GM21825 (cell line): Measurements from ENCODE around the gene SMDT1.

ENCODE experiments used
- ATAC-seq: cut with Tn5 transposase; IDR thresholded peaks from one replicate; pipeline ENCODE4 v1.9.1; 2021; ENCODE audit warnings: mild to moderate bottlenecking, moderate library complexity; ENCODE audit not compliant: unreplicated experiment

Gene SMDT1, protein sequence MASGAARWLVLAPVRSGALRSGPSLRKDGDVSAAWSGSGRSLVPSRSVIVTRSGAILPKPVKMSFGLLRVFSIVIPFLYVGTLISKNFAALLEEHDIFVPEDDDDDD

DNA sequence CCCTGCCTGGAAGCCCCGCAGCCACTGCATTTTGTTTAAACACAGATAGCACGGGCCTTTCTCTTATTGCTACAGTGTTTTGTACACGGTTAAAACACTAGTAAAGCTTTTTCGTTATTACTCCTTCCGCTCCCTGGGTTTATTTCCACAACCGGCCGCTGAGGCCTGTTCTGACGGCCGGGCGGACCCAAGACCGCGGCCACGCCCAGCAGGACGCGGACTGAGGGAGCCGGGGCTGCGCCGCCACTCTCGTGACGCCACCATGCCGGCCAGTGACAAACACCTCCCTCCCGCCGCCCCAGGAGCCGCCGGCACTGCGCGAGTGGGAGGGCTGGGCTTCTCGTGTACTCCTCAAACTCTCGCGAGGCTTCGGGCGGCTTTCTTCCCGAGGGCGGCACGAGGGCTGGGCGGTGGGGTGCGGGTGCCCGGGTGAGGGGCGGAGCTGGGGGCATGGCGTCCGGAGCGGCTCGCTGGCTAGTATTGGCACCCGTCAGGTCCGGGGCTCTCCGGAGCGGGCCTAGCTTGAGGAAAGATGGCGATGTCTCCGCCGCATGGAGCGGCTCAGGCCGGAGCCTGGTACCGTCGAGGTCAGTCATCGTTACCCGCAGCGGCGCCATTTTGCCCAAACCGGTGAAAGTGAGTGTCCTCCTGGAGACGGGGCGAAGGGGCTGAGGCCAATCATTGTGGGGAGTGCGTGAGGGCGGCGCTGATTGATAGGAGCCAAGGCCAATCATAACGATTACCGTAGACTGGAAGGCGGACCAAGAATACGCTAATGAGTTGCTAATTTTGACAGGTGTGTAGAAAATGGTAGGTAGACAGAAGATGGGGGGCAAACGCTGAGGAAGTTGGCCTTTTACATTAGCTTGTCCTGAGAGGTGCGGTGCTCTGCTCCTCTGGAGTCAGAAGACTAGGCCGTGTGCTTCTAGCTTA lies at the start of gene SMDT1:
Gene SMDT1 (plus strand): TSS at position 382 of the 933 bp plus-strand sequence. CDS start 69 bp downstream, at position 451.
- peak; percentile 71 for ATAC-seq

DNA sequence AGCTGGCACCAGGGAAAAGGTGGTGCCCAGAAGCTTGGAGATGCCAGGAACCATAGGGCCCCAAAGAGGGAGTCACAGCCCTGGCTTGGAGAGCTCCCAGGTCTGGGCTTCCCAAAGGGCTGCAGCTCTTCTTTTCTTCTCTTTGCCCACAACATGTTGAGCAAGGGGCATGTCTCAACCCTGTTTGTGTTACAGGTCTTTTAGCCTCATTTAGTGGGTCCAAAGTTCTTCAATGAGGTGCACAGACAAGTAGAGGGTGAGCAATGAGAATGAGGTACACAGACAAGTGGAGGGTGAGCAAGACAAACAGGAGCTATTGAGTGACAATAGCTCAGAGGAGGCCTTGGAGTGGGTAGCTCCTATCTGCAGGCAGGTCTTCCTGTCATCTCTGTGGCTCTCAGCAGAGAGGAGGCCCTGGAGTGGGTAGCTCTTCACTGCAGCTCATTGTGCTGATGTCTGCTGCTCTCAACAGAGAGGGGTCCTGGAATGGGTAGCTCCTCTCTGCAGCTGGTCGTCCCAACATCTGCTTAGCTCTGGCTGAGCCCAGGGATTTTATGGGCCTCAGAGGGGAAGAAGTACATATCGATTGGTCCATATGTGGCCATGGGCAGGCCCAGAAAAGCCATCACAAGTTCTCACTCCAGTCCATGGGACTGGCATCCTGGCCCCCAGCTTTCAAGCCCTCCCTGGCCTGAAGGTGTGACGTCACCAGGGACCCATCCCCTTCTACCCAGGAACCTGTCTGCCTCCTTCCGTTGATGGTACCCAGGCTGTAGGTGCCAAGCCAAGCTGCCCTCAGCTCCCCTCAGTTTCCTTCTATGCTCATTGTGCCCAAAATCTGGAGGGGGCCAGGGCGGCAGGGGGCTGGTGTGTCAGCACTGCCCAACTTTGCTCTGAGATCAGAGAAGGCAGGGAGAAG lies 46.0 kb upstream of the SMDT1 start:
- no peak for ATAC-seq

DNA sequence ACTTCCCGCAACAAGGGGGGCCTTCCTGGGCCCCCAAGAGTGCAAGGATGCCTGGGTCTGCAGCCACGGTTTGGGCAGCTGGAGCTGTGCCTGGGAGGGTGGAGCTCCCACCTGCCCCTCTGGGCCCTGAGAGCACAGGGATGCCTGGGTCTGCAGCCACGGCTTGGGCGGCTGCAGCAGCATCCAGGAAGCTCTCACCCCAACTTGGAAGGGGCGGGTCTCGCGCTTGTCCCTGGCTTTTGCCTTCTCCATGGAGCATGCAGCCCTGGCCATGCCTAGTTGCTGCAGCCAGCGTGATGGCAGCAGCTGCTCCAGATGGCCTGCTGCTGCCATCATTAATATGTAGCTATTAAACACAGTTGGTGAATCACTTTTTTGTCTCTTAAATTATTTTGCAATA lies 44.2 kb upstream of the SMDT1 start:
- no peak for ATAC-seq

DNA sequence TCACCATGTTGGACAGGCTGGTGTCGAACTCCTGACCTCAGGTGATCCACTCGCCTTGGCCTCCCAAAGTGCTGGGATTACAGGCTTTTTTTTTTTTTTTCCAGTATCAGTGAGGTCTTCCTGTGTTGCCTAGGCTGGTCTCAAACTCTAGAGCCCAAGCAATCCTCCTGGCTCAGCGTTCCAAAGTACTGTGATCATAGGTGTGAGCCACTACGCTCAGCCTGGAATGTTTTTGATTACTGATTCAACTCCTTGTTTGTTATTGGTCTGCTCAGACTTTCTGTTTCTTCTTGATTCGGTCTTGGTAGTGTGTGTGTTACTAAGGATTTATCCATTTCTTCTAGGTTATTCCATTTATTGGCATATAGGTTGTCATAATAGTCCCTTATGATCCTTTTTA lies 40.2 kb upstream of the SMDT1 start:
- no peak for ATAC-seq

DNA sequence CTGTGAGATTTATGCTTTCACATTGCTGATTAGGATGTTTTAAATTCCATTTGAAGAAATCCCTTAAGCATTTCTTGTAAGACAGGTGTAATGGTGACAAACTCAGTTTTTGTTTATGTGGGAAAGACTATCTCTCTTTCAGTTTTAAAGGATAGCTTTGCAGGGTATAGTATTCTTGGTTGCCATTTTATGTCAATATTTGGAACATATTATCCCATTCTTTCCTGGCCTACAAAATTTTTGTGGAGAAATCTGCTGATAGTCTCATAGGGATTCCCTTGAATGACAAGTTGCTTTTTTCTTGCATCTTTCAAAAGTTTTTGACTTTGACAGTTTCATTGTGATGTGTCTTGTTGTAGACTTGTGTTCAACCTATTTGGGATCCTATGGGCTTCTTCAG lies 37.7 kb upstream of the SMDT1 start:
- no peak for ATAC-seq

DNA sequence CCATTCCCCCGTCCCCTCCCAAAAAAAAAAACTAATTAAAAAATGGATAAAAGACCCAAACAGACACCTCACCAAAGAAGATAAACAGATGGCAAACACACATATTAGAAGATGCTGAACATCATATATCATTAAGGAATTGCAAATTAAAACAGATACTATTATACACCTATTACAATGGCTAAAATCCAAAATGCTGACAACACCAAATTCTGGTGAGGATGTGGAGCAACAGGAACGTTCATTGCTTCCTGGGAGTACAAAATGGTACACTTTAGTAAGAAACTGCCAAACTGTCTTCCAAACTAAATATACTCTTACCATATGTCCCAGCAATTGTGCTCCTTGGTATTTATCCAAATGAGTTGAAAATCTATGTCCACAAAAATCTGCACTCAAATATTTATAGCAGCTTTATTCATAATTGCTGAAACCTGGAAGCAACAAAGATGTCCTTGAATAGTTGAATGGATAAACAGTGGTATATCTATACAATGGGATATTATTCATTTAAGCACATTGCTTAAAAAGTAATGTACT lies 28.8 kb upstream of the SMDT1 start:
- ATAC-seq: no peak

DNA sequence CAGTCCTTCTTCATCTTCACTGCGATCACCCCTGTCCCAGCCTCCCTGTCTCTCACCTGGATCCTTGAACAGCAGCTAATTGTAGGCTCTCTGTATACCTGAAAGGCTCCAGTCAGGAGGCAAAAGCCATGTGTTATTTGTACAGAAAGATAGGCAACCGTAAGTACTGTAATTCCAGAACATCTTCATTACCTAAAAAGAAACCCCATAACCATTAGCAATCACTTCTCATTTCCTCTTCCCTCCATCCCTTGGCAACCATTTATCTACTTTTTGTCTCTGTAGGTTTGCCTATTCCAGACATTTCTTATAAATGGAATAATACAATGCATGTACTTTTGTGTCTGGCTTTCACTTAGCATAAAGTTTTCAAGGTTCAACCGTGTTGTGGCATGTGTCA lies 26.7 kb upstream of the SMDT1 start:
- ATAC-seq: no peak

DNA sequence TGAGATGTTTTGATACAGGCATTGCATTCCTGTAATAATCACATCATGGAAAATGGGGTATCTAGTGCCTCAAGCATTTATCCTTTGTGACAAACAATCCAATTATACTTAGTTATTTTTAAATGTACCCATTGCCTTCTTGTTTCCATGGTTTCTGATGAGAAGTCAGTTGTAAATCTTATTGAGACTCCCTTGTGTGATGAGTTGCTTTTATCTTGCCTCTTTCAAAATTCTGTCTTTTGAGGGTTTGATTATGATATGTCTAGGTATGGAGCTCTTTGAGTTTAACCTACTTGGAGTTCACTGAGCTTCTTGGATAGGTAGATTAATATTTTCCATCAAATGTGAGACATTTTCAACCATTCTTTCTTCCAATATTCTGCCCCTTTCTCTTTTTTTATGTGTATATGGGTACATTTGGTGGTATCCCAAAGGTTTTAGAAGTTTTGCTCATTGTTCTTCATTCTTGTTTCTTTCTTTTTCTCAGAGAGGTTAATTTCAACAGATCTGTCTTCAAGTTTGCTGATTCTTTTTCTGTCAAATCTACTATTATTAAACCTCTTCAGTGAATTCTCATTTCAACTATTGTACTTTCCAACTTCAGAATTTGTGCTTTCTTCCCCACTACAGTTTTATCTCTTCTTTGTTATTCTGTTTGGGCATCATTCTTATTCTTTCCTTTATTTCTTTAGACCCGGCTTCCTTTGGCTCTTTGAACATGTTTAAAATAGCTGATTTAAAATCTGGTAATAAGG lies 22.6 kb upstream of the SMDT1 start:
- ATAC-seq: no peak

DNA sequence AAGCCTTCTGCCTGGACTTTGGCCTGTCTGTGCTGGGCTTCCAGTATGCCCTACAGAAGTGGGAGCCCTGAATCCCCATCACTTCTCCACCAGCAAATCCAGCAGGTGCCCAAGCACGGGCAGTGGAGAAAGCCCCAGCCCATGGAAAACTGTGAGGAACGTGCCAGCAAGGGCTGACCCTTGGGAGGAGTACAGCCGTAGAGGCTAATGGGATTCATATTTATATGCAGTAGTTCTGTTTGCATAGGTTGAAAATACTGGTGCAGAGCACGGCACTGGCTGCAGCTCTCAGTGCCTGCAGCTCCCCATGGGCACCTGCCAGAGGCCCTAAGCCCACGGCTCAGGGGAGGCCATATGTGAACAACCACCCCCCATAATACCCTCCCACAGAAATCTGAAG lies 19.0 kb upstream of the SMDT1 start:
- no peak for ATAC-seq

DNA sequence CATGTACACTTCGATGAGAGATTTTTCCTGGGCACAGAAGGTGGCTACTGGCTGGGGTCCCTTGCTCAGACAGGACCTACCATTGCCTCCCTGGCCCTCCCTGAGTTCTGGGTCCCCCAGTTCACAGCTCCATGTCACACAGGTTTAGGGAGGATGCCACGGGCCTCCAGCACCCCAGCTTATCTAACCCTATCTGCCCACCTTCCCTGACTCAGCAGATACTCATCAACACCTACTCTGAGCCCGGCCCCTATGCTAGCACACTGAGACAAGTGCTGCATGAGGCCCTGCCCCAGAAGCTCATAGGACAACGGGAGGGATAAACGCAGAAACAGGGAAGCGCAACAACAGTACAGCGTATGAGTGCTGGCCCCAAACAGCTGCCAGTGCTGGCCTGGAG lies 18.5 kb upstream of the SMDT1 start:
- ATAC-seq: no peak

DNA sequence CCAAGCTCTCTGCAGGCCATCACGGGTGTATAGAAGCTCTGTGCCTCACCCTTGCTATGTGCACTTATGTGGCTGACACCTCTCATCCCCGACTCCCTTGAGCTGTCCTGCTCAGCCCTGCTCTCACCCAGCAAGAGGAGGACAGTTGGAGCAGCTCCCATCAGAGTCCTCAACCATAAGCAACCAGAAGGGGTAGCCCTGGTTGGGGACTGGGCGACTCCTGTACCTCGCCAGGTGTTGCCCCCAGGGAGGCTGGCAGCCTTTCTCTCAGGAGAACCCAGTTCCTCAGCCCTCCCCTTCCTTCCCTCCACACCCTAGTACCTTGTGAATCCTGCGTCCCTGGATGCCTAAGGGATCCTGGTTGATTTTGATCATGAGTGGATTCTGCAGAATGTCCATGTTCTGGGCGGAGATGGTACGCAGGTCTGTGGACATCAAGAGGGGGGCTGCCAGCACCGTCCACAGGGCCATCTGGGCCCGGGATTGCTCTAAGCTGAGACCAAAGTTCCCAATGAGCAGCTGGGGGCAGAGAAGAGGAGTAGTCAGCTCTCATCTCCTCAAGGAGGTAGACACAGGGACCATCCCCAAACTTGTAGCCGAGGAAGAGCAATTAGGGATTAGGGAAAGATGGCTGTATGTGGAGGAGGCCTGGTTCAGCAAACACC lies 16.9 kb upstream of the SMDT1 start:
- no peak for ATAC-seq

DNA sequence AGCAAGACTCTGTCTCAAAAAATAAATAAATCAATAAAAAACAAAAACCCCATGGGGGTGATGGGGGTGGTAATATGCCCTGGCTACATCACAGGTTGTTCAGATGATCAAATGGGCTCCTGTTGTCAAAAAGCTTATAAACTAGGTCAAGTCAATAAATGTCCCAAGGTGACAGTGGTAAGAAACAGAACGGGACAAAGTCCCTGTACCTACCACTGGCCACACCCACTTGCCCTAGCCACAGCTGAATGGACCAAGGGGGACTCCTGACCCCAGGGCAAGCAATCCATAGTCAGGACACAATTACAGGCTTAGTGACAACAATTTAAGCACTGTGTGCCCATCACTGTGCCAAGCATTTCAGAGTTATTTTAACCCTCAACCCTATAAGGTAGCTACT lies 14.9 kb upstream of the SMDT1 start:
- ATAC-seq: no peak

DNA sequence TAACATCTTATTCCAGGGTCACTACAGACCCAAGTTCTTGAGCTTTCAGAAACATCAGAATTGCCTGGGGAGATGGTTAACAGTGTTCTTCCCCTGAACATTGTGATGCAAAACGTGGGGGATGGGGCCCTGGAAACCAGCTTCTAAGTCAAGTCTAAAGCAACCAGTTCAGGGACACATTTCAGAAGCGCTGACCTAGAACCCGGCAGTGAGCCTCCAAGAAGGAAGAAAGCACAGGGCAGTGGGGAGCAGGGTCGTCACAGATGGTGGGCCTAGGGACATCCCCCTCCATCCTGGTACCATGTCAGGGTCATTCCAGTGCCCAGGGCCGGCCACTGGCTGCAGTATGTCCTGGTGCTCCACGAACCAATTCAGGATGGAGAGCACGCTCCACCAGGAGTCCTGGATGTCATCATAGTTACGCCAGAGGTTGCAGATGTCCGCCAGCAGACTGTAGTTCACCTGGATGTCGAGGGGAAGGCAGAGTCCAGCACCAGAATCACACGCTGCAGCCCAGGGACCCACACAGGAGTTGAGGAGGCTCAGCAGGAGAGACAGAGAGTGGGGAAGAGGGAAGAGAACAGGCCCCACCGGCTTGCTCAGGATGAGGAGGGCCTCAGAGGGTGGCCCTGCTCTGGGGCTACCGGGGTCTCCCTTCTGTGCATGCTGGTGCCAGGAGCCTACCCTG lies 13.9 kb upstream of the SMDT1 start:
- ATAC-seq: no peak

DNA sequence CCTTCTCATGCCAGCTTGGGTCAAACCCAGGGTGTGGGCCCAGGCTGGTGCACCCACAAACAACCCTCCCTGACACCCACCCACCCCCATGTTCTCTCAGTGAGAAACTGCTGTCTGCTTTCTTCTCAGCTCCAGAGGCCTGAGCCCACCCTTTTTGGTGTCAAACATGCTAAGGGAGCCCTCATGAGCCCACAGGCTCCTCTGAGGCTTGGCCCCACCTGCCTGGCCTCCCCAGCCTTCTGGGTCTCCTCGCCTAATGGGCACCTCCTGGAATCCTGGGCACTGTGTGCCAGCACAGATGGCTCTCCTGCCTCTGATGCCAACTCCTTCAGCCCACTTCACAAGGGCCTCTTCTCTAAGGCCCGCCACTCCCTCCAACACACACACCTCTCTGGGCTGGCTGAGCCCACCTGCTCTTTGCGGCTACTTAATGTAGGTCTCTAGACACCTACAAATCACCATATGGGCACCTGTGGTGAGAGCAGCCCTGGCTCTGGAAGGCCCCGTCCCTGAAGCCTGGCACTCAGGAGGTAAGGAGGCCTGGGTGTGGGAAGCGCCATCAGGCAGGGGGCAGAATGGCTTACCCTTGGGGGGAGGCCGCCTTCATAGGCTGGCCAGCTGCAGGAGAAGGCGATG lies 13.3 kb upstream of the SMDT1 start:
- no peak for ATAC-seq

DNA sequence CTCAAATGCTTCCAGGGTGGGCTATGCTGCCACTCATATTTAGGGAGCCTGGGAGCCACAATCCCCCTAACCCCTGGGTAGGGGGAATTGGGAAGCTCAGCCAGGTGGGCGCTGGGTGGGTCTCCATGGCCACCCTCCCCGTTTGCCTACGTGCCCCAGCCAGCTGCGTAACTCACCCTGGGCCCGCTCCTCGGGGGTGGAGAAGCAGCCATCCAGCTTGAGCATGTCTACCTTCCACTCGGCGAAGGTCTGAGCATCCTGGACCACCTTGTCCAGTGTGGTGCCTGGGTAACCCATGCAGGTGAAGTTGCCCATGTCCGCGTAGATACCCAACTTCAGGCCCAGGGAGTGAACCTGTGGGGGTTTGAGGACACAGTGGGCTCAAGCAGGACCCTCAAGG lies 12.6 kb upstream of the SMDT1 start:
- no peak for ATAC-seq

DNA sequence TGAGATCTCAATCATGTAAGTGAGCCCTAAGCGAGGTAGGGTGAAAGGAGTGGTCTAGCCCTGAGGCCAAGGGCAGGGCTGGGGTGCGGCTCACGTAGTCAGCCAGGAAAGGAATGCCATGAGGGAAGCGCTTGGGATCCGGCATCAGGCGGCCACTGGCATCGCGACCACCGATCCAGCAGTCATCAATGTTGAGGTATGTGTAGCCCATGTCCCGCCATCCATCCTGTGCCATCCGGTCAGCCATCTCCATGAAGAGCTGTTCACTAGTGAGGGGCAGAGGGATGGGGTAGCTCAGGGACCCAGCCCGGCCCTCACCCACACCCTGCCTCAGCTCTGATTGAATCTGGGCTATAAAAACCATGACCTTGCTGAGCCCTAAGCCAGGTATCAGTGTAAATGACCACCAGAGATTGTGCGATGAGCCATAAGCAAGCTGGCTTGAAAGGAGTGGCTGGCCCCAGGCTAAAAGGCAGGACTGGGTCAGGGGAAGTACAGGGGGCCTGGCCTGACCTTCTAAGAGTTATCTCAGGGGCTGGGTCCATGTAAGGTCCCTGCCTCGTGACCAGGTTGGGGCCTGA lies 11.7 kb upstream of the SMDT1 start:
- no peak for ATAC-seq

DNA sequence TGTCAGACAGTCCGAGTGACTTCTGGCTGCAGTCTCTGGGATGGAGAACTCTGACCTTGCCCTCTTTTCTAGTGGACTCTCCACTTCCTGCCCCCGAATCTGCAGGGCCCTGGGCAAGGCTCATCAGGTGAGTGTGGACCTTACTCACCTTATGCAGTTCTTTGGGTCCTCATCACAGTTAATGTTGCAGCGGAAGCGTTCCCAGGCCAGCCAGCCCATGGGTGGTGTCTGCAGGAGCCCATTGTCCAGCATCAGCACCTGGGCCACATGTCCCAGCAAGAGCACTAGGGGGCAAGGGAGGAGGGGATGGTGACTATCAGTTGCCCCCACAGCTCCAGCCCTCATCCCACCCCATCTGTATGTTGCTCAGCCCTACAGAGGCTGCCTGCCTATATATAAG lies 11.2 kb upstream of the SMDT1 start:
- no peak for ATAC-seq

DNA sequence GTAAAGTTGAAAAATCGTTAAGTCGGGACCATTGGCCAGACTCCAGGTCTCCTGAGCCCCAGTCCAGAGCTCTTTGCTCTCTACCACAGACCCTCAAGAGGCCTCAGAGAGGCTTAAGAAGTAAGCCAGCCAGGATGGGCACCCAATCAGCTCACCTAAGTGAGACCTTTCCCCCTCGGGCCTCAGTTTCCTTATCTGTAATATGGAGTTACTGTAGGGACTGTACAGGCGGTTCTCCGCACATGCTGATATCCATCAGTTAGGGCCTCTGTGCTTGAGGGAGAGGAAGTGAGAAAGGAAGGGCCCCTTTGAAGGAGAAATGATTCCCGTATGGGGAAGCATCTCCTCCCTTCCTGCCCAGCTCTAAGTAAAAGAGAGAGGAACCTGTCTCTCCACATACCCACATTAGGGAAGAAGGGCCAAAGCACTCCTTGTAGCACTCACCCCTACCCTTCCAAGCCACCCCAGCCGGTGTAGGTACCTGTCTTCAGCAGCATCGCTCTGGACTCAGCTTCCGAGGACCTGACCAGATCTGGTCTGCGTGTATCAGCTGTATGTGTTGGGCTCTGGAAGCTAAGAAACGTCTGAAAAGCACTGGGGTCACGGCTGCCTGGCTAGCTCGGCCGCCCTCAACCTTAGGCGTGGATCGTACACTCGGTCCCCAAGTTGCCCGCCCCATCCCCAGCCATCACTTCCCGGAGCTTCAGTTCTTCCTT lies 9.5 kb upstream of the SMDT1 start:
- ATAC-seq: no peak
